ENCODE data around the gene MPP2. TPM values are rescaled to one million over a fixed set of nuclear protein-coding genes. Genes with fewer than 3 reads are reported as not detected.
A peak's percentile ranks its signal among the peaks of the same experiment; 100 is the strongest.
"Not testable (repeated sequence)": the region's sequence is repeated elsewhere in the genome, so short reads cannot be mapped to it uniquely, and the experiment has no call there.

MPP2 gene
- total RNA-seq, 1 experiment from 2014 or later, result 0.56 TPM

- DNase-seq (ENCODE audit: low spot score), result no peak
Observed at GRCh38 chr17:43905400-43905984, 1.8 kb downstream of the MPP2 start.

- no peak for DNase-seq (ENCODE audit: low spot score)
Observed at GRCh38 chr17:43901861-43902589, 5.3 kb downstream of the MPP2 start.

- peak; percentile 27 for DNase-seq (ENCODE audit: low spot score)
Observed at GRCh38 chr17:43900858-43901754, 6.2 kb downstream of the MPP2 start.

GRCh38 chr17:43900183-43900857 lies 7.0 kb downstream of the MPP2 start:
- peak; percentile 62 for DNase-seq (ENCODE audit: low spot score)

GRCh38 chr17:43898446-43898845 lies 8.9 kb downstream of the MPP2 start:
- no peak for DNase-seq (ENCODE audit: low spot score)

- DNase-seq (ENCODE audit: low spot score), result no peak
Observed at GRCh38 chr17:43897831-43898230, 9.5 kb downstream of the MPP2 start.

GRCh38 chr17:43894494-43894893 lies 12.8 kb downstream of the MPP2 start:
- not testable (repeated sequence) for DNase-seq (ENCODE audit: low spot score)

- no peak for DNase-seq (ENCODE audit: low spot score)
Observed at GRCh38 chr17:43892647-43892952, 14.7 kb downstream of the MPP2 start.

GRCh38 chr17:43891851-43892646 lies 15.3 kb downstream of the MPP2 start:
- DNase-seq (ENCODE audit: low spot score), result no peak

GRCh38 chr17:43890240-43890639 lies 17.1 kb downstream of the MPP2 start:
- no peak for DNase-seq (ENCODE audit: low spot score)

- no peak for DNase-seq (ENCODE audit: low spot score)
Observed at GRCh38 chr17:43888548-43888947, 18.8 kb downstream of the MPP2 start.

GRCh38 chr17:43882761-43883415 lies 24.4 kb downstream of the MPP2 start:
- no peak for DNase-seq (ENCODE audit: low spot score)

- no peak for DNase-seq (ENCODE audit: low spot score)
Observed at GRCh38 chr17:43881758-43882505, 25.4 kb downstream of the MPP2 start.

GRCh38 chr17:43881181-43881580 lies 26.2 kb downstream of the MPP2 start:
- no peak for DNase-seq (ENCODE audit: low spot score)

- peak; percentile 70 for DNase-seq (ENCODE audit: low spot score)
Observed at GRCh38 chr17:43880420-43880991, 26.8 kb downstream of the MPP2 start.

- DNase-seq (ENCODE audit: low spot score), result no peak
Observed at GRCh38 chr17:43879723-43880419, 27.5 kb downstream of the MPP2 start.

- peak; percentile 80 for DNase-seq (ENCODE audit: low spot score)
Observed at GRCh38 chr17:43878260-43879175, 28.8 kb downstream of the MPP2 start.
